CMK (cell line): Measurements from ENCODE around the gene TSC2.
"Not testable (repeated sequence)": the region's sequence is repeated elsewhere in the genome, so short reads cannot be mapped to it uniquely, and the experiment has no call there.

ENCODE experiments used
- DNase-seq: peaks from one replicate; pipeline ENCODE4 v3.0.0-alpha.2; 2010; ENCODE audit warnings: low read depth

The TSC2 gene

GRCh38 chr16:2086812-2087747, 39.3 kb downstream of the TSC2 start:
- no peak for DNase-seq

DNA sequence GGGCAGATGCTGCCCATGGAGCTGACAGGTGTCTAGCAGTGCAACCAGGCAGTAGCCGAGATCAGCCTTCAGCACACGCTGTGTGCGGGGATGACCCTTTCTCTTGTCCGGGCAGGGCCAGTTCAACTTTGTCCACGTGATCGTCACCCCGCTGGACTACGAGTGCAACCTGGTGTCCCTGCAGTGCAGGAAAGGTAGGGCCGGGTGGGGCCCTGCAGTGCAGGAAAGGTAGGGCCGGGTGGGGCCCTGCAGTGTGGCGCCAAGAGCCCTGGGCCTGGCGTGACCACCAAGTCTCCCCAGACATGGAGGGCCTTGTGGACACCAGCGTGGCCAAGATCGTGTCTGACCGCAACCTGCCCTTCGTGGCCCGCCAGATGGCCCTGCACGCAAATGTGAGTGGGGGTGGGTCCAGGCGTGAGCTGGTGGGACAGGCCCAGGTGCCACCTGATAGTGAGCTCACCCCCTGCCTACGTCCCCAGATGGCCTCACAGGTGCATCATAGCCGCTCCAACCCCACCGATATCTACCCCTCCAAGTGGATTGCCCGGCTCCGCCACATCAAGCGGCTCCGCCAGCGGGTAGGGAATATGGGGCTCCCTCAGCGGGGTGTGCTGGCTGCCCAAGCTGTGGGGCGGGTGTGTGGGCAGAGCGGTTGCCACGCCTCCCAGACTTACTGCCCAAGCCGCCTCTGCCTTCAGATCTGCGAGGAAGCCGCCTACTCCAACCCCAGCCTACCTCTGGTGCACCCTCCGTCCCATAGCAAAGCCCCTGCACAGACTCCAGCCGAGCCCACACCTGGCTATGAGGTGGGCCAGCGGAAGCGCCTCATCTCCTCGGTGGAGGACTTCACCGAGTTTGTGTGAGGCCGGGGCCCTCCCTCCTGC, 40.2 kb downstream of the TSC2 start:
- no peak for DNase-seq

DNA sequence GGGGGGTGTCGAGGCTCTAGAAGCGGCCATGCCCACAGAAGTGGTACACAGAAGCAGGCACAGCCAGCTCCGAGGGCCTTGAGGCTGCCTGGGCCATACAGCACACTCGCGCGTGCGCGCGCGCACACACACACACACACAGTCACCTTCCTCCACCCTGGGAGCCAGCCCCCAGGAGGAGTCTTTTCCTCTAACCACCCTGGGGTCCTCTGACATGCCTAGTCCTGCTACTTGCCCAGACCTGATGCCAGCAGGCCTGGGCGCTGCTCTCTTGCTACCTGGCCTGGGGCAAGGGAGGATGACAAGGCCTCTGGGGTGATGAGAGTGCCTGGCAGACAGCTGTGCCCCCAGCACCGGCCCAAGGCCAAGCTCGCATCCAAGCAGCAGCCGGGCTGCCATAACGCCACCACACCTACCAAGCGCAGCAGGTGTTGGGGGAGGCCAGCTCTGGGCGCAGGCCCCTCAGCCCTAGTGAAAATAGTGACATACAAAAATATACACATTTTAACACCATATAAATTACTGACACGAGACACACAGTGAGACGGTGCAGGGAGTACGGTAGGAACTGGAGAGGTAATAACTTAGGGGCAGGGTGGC, 41.1 kb downstream of the TSC2 start:
- no peak for DNase-seq

DNA sequence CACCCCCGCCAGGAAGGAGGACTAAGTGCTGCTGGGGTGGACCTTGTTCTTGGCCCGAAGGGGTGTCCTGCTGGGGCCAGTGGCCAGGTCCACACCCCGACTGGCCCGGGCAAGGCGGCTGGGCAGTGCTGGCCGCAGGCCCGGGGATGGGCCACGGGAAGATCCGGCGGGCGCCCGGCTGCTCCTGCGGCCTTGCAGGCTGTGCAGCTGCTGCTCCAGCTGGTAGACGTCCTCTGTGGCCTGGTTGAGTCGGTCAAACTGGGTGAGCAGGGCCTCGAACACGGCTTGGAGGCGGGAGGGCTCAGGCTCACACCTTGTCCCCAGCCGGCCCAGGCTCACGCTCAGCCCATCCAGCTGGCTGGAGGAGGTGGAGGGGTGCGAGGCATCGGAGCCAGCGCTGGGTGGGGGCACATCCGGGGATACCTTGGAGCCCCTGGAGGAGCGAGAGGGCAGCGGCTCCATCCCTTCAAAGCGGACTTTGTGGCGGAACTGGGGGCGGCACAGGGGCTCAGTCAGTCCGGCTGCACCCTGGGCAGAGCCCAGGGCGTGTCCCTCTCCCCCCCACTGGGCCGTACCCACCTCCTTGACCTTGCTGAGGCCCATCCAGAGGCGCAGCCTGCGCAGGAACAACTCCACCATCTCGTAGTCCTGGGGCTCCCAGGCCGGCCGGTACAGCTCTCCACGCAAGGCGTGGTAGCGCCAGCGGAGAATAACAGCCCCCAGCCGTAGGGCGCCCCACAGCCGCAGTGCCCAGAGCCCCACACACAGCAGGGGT, 42.1 kb downstream of the TSC2 start:
- DNase-seq = no peak

DNA sequence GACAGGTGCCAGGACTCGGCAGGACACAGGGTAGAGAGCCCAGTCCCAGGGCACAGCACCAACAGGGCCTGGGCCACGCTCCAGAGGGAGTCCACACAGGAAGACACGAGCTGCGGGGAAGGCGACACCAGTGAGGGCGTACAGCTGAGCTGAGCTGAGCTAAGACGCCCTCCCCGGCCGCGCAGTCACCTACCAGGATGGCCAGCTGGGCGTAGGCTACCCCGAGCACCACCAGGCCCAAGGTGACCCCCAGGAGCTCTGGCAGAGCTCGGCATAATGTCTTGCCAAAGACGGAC, 42.6 kb downstream of the TSC2 start:
- no peak for DNase-seq

DNA sequence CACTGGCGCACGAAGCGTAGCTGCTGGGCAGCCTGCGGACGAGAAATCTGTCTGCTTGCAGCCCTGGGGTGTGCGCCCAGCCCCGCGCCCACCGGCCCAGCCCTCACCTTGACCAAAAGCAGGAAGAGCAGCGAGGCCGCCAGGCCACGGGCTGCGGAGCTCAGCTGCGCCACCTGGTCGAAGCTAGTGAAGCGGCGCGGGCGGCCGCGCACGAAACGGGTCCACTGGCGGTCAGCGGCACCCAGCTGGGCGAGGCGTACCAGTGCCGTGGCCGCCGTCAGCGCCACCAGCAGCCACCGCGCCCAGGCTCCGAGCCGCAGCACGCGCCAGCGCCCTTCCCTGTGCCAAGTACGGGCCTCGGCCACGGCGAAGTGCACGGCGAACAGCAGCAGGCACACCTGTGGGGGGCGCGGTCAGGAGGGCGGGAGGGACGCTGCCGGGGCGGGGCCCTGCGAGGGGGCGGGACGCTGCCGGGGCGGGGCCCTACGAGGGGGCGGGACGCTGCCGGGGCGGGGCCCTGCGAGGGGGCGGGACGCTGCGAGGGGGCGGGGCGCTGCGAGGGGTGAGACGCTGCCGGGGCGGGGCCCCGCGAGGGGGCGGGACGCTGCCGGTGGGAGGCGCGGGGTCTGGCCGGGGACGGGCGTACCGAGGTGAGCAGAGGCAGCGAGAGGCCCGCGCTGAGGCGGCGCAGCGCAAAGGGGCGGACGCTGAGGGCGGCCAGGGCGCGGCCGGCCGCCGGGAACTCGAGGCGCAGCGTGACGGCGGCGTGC, 43.2 kb downstream of the TSC2 start:
- DNase-seq = no peak

DNA sequence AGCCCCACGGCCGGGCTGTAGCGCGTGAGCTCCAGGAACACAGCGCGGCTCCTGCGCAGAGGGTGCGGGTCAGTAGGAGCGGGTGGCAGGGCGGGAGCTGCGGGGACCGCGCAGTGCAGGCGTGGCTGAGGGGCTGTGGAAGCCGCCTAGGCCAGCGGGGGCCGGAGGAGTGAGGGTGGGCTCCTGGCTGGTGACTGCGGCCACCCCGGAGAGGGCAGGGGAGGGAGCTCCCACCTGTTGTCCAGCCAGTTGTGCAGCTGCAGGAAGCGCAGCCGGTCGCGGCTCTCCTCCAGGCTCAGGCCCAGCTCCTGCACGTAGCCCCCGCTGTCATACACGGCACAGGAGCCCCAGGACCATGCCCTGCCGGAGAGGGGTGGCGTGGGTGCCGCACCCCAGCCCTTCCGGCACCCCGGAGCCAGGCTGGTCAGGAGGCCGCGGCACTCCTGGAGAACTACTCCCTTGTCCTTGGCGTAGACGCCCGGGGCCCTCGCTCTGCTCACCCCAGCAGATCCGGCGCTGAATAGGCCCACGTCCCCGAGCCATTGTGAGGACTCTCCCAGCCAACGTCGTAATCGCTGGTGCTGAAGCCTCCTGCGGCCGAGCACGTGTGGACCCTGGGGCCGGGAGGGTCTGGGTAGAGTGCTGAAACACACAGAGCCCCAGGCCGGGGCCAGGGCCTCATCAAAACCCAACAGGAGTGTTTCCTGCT, 43.9 kb downstream of the TSC2 start:
- no peak for DNase-seq

DNA sequence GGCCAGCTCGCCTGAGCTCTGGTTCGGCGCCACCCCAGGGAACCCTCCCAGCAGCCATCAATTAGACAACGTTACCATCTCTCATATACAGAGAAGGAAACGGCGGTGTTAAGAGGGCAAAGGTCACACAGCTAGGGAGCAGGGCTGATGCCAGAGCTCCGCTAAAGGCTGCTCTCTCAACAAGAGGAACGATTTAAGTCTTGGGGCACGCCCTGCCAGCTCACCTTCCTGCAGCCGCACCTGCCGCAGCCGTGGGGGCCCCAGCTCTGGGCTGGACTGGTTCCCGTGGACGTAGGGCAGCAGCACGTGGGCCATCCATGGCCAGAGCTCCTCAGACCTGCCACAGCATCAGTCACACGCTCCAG, 44.5 kb downstream of the TSC2 start:
- DNase-seq = no peak

- DNase-seq = no peak
Observed at GRCh38 chr16:2092866-2093265, 45.1 kb downstream of the TSC2 start.

DNA sequence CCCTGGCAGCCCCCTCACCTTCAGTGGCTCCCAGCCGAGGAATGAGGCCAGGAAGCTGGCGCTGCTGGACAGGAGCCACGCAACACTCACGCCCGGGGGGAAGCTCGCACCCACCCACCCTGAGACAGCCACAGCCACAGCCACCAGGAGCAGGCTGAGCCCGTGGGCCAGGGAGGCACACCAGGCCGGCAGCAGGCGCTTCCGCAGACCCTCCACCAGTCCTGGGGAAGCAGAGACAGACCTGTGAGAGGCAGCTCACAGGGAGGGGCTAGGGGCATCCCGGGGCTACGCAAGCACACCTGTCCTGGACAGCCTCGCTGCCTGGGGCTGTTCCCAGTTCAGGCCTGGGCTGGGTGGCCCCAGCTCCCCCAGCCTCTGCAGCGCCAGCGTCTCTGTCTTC, 46.0 kb downstream of the TSC2 start:
- DNase-seq = no peak

GRCh38 chr16:2095315-2095853, 47.6 kb downstream of the TSC2 start:
- DNase-seq = no peak

- DNase-seq = no peak
Observed at GRCh38 chr16:2095918-2096582, 48.3 kb downstream of the TSC2 start.

DNA sequence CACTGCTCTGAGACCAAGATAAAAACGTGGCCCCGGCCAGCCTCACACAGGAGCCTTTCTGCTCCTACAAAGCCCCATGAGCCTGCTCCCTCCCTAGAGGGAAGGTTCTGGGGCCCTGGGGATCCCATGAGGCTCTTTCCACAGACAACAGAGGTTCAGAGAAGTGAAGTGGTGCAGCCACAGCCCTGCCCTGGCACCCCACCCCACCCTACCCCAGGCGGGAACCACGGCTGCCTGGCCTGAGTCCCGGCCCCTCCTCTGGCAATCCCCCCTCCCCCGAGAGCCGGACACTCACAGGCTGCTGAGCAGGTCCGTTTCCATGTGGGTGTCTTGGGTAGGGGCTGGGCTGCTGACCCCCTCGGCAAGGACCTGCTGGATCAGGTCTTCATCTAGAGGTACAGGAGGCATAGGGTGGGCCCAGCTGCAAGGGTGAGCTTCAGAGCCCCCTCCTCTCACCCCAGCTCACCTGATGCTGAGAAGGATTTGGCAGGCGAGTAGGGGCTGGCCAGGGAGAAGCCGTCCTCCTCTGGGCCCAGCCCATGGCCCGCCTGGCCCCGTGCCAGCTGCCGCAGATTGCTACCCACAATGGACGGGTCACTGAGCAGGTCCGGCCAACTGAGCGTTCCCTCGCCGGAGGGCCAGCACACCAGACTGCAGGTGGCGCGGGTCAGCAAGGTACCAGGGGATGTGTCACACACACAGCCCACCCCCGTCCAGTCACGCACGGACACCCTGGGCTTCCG, 49.2 kb downstream of the TSC2 start:
- no peak for DNase-seq

DNA sequence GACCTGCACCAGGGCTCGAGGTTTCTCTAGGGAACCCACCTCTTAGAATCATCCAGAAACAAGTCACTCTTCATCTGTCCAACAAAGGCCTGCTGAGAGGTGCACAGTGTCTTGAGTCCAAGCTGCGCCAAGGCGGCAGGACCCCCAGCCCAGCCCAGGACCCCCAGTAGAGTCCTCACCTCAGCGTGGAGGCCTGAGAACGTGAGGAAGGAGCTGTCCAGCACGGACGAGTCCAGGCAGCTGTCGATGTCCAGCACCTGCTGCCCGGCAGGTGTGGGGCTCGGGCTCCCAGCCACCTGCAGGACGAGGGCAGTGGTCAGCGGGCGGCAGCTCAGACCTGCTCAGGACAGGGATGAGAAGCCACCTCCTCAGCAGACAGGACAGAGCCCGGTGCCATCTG, 49.9 kb downstream of the TSC2 start:
- DNase-seq = not testable (repeated sequence)

GRCh38 chr16:2101581-2101980, 53.8 kb downstream of the TSC2 start:
- not testable (repeated sequence) for DNase-seq

DNA sequence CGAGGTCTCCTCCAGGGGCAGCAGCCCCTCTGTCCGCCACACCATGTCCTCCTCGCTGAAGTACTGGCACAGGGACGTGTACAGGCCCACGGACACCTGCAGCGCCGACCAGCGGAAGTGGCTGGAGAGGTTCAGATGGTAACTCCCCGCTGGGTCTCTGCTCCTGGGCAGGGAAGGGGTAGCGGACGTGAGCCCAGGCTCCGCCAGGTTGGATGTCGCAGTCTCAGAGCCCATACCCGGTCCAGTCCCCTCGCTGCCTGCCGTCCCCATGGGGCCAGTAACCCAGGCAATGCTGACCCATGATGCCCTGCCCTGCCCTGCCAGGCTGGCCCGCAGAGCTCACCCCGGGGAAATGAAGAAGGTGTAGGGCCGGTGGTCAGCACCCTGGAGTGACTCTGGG, 54.7 kb downstream of the TSC2 start:
- DNase-seq = no peak

DNA sequence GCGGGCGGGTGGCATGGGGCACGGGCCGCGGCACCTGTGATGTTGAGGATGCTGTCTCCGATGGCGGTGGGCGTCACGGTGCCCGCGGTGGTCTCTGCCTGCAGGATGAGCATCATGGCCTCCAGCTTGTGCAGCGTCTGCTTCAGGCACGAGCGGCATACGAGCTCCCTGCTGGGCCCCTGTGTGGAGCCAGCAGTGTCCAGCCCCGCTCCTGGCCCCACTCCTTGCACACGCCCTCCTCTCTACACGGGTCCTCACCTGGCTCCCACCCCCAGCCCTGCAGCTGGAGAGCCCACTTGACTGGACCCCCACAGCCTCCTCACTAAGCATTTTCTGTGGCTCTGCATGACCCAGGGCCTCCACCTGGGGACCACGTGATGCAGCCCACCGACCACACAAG, 56.7 kb downstream of the TSC2 start:
- DNase-seq = not testable (repeated sequence)

GRCh38 chr16:2105291-2105690, 57.5 kb downstream of the TSC2 start:
- DNase-seq = not testable (repeated sequence)

DNA sequence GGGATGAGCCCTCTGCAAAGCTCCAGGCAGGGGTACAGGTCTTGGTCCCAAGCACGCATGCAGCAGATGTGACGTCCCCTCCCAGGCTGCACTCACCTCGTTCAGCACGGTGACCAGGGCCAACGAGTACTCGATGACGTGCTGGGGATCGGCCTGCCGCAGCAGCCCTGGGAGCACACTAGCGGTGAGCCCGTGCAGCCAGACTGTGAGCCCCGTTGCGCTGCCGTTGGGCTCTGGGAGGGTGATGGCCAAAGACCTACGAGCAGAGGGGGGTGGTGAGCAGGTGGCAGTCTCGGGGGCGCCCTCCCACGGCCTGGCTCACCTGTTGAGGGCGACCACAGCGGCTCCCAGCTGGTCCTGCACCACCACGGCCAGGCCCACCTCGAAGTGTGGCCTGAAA, 58.0 kb downstream of the TSC2 start:
- DNase-seq = not testable (repeated sequence)
